Activated CD4-positive, alpha-beta T cell treated with anti-CD3 and anti-CD28 coated beads, Interleukin-2, amount 50 U/mL, for 1 hour (primary cell): Measurements from ENCODE around the gene RPS6KA4.

Experiments used
- DNase-seq: peaks from one replicate; pipeline ENCODE4 v3.0.0-alpha.2; 2020

Gene RPS6KA4

DNA sequence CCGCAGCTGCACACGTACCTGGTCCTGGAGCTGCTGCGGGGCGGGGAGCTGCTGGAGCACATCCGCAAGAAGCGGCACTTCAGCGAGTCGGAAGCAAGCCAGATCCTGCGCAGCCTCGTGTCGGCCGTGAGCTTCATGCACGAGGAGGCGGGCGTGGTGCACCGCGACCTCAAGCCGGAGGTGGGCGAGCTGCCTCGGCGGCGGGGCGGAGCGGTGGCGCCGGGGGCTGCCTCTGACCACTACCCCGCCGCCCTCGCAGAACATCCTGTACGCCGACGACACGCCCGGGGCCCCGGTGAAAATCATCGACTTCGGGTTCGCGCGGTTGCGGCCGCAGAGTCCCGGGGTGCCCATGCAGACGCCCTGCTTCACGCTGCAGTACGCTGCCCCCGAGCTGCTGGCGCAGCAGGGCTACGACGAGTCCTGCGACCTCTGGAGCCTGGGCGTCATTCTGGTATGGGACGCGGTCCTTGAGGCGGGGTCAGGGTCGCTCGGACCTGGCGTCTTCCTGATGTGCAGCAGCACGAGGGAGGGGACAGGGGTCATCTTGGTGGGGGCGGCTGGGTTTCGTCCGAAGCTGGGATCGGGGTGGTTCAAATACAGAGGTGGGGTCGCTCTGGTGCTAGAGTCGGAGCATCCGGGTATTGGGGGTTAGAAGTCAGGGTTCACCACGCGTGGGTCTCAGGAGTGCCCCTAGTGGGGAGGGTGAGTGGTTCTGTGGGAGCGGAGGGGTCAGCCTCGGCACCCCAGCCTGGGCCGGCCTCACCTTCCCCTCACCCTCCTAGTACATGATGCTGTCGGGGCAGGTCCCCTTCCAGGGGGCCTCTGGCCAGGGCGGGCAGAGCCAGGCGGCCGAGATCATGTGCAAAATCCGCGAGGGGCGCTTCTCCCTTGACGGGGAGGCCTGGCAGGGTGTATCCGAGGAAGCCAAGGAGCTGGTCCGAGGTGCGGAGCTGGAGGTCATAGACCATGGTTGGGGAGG, 10.8 kb downstream of the RPS6KA4 start:
- no peak for DNase-seq

DNA sequence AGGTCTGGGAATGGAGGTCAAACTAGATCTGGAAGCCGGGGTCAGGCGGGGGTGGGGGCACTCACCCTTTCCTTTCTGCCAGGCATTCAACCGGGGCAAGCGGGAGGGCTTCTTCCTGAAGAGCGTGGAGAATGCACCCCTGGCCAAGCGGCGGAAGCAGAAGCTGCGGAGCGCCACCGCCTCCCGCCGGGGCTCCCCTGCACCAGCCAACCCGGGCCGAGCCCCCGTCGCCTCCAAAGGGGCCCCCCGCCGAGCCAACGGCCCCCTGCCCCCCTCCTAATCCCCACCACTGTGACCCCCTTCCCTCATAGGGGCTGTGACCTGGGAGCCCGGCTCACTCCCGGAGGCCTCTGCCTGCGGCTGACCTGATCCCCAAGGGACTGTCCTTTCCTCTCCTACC, 12.2 kb downstream of the RPS6KA4 start:
- DNase-seq = no peak

DNA sequence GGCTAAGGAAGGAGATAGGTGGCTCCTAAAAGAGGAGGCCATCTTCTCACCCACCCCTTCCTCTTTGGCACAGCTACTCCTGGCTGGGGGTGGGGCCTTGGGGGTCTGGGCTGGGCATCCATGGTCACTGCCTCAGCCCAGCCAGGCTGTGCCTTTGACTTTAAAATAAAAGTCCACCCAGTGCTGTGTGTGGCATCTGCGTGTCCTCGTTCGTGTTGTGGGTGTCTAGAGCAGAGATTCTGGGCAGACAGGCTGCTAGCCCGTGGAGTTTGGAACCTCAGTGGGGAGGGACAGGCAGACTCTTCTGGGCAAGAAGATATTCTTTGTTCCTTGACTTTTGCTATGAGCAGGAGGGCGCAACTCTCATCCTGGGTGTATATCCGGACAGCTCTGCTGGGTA, 13.1 kb downstream of the RPS6KA4 start:
- no peak for DNase-seq

DNA sequence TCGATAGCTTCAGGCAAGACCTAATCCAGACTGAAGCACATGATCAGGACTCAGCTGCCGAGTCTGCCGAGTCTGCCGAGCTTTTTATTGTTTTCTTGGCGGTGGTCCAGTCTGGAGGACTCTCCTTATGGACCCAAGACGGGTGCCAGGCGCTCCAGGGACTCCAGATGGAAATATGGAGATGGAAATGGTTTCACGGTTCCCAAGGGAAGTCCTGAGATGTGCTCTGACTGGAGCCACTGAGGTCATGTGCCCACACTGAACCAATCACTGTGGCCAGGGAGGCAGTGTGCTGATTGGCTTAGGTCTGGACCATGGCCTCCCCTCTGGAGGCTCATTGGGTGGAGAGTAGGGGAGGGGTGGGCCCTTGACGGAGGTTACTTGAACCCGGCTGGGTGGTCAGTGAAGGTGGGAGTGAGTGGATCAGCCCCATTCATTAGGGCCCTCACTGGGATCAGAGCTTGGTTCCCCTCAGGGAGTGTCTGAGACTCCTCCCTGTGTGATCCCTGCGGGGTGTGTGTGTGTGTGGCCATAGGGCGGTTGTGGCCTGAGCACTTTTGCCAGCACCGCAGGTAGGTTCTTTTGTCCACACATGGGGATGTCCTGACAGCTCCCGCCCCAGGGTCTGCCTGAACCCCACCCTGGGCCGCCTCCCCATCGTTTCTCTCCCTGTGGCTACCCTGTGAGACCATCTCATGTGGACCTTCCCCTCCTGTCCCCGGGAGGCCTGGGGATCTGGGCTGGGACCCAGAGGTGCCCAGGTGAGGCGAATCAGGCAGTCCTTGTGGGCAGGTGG, 14.0 kb downstream of the RPS6KA4 start:
- DNase-seq = no peak

DNA sequence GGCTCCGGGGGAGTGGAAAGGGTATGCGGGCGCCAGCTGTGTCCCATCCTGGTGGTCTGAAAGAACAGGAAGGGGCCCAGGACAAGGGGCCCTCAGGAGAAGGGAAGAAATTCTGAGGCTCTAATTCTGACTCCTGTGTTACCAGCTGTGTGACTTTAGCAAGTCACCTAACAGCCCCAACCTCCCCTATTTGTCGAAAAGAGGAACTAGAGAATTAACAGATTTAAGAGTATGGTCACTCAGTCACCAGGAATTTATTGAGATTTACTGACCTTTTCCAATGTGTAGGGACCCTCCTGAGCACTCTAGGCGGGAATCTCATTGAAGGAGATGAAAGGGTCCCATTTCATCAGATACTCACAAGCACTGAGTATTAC, 14.6 kb downstream of the RPS6KA4 start:
- no peak for DNase-seq

DNA sequence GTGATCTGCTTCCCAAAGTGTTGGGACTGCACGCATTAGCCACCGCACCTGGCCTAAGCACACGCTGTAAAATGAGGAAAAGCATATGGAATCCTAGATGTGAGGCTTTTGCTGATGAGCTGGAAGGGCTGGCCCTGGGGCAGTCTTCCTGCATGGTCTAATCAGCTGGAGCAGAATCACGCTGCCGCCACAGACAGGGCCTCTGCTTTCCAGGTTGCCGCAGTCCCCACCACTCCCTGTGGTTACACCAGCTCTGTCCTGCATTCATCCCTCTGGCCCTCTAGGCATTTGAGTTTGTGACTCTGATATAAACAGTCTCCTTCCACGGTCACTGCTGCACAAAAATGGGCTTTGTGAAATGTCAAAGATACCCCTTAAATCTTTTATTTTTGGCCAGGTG, 17.1 kb downstream of the RPS6KA4 start:
- DNase-seq = no peak

DNA sequence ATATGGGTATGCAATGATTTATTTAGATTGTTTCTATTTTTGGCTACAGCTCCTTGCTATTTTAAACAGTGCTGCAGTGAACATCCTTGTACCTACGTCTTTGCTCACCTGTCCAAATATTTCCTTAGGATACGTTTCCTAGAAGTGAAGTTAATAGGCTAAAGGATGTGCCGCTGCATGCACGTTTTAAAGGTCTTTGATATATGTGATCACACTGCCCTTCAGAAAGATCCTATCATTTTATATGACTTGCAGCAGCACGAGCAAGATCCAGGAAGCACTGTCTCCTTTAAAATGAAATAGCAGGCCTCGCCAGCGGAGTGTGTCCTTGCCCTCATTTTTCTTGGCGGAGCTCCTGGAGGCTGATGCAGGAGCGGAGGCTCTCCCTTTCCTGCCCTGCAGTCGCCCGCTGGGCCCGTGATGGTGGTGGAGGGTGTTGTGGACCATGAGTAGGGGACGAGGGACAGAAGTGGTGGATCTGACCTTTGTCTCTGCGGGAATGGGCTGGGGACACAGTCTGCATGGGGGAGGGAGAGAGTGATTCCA, 19.4 kb downstream of the RPS6KA4 start:
- DNase-seq = no peak

DNA sequence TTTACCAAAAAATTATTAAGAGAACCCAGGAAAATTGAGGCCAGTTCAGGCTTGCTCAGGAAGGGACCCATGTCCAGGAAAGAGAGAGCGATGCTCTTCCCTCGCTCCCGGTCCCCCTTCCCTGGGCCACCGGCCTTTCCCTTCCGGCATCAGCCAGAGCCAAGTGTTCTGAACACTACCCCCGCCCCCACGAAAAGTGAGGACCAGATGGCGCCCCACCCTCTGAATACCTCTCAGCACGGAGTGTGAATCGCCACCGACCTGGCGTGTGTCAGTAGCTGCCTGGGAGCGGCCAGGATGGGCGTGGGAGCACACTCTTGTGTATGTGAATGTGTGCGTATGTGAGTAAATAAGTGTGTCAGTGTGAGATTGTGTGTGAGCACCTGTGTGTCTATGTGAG, 20.2 kb downstream of the RPS6KA4 start:
- no peak for DNase-seq

DNA sequence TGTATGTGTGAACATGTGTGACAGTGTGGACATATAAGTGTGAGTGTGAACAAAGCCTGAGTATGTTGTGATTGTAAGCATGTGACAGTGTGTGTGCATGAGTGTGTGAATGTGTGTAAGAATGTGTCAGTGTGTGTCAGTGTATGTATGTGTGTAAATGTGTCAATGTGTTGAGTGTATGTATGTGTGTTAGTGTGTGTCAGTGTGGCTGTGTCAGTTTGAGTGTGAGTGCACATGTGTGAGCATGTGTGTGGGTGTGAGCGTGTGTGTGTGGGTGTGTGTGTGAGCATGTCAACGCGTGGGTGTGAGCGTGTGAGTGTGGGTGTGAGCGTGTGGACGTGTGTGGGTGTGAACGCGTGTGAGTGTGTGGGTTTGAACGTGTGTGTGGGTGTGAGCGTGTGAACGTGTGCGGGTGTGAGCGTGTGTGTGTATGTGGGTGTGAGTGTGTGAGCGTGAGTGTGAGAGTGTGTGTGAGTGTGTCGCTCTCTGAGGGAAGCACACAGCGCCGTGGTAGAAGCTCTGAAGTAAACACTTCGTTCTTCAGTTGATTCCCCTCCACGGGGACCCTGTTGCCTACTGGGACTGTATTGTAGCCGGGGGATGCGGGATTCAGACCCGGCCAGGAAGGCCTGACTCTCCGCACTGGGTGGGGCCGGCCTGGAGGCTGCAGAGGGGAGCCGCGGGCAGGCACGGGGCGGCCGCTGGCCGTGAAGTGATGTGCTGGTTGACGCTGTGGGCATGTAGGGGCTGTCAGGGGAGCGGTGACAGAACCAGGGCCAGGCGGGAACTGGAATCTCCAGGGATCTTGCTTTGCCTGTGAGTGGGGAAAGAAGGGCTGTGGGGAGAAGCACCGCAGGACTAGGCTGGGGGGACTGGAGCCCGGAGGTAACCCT, 21.1 kb downstream of the RPS6KA4 start:
- no peak for DNase-seq

DNA sequence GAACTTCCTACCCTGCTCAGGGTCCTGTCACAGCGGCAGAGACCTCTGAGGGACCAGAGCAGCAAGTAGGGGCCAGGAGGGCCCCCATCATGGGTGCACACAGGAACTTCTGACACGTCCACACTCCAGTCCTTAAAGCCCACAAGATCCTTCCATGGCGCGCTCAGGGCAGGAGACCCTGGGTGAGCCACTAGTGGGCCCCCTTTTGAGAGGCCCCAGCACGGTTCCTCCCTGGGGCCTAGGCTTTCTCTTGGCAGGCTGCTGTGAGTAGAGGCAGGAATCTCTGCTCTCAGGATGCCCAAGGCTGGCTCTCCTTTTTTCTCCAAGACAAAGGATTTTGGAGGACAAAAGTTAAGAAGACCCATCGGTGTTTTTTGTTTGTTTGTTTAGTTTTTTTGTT, 22.4 kb downstream of the RPS6KA4 start:
- DNase-seq = no peak

DNA sequence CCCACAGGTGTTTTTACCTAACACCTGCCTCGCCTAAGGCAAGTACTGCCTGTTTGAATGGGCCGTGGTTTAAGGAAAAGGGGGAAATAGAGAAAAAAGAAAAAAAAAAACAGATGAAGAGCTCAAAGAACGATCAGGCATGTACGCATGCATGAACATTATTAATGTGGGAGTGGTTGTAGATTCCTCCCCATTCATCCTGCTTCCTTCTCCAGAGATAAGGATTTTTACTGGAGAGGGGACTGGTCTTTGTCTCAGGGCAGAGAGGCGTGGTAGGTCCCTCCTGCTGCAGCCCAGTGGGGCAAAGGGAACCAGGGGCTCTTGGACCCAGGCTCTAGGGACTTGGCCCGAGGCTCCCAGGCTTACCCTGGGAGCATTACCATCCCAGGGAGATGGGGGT, 23.1 kb downstream of the RPS6KA4 start:
- no peak for DNase-seq

DNA sequence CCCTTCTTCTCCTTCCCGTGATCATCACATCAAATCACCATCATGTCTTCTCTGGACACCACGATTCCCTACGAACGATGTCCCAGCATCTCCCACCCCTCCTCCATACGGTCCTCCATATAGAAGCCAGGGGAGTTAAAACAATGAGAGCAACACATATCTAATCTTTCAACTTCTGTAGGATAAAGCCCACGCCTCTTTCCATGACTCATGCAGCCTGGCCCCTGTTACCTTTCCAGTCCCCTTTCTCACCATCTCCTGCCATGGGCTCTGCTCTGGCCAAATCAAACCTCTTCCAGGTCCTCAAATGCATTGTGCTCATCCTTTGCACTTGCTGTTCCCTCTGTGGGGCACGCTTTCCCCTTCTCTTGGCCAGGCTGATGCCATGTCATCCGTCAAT, 23.6 kb downstream of the RPS6KA4 start:
- DNase-seq = no peak

DNA sequence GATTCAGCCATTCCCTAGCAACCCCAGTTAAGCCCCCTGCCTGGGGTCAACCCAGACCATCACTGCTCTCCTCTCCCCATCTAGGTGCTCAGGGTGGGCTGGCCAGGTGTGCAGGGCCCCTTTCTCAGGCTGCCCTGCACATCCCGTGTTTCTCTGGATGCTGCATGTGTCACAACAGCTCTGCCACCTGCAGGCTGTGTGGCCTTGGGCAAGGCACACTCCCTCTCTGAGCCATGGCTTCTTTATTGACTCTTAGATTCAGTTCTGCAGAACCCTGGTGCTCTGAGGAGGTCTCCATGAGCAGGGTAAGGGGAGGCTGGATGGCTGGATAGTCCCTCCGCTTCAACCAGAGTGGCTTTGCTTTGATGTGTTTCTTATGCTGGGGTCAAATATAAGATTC, 24.6 kb downstream of the RPS6KA4 start:
- no peak for DNase-seq

DNA sequence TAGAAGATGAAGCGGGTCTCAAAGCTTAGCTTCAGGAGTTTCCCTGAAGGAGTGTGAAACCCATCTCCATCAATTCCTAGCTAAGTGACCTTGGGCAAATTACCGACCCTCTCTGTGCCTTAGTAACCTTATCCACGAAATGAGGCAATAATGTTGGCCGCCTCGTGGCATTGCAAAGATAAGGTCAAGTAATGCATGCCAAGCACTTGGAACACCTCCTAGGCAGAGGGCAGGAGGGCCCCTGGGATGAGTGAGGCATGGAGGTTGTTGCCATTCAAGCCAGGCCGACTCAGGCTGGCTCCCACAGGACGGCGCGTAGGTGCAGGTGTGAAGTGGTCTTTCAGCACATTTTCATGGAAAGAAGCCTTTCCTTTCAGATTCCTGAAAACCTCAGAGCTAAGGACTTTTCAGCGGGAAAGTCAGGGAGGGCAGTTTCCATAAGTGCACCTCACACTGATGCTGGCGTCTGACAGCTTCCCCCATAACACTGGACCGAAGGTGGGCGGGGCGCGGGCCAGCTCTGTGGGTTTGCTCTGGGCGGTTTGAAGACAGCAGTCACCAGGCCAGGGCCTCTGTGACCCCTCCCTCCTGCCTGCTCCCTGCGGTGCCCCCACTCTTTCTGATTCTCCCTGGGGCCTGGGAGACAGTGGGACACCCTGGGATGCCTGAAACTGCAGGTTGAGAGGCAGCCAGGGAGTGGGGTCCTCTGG, 25.2 kb downstream of the RPS6KA4 start:
- no peak for DNase-seq

DNA sequence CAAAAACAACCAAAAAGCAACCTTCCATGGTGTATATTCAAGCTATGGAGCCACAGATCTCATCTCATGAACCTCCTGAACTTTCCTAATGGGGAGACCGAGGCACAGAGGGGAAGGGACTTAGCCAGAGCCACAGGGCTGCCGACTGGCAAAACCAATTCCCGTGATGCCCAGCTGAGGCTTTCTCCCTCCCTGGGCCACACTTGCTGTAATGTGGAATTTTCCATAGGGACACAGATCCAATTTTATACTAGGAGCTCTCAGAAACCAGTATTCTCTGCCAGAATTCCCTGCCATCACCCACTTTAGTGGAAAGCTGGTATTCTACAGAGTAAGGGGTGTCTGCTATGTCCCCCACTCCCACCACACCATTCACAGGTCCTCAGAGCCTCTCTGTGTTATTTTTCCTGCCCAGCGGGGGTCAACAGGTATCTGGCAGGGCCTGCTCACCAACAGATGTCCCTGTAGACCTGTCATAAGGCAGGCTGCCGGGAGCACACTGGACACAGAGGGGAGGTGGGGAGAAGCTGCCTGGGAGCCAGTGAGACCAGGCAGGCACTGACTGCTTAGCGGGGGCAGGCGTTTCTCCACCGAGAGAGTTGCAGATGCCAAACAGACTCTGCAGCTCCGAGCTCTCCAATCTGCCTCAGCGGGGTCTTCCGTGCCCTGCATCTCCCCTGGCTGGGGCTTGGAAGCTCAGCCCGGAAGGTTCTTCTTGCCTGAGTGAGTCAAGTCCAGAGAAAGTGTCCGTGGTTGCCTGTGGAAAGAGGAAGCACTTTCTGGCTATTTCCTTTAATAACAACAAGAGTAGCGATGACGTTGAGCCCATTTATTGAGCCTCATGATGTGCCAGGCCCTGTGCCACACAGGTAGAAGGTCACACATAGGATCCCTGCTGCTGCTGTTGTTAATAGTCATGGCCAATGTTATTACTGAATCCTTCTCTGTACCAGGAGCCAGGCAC, 26.3 kb downstream of the RPS6KA4 start:
- DNase-seq = no peak

DNA sequence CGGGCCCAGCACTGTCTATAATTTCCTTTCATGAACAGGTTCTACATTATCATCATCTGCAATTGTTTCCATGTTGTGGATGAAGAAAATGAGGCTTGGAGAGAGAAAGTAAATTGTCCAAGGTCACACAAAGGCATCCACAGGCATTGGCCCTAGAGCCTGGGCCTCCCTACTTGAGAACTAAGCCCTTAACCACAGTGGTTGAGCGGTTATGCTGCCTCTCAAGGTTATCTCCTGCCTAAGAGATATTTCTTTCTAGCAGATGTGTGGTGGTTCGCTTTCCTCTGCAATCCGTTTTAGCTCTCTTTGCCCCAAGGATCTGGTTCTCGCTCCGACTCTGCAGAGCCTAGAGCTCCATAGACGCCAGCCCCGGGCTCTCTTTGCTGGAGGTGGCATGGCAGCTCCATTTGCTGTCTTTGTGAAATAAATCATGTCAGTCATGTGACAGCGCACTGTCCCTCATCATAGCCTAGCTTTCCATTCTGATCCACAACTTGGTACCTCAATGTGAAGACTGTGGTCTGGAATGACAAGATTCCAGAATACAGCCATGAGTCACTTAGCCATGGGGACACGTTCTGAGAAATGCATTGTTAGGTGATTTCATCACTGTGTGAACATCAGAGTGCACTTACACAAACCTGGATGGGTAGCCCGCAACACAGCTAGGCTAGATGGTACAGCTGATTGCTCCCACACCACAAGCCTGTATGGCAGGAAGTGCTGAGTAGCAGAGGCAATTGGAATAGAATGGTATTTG, 27.2 kb downstream of the RPS6KA4 start:
- no peak for DNase-seq

DNA sequence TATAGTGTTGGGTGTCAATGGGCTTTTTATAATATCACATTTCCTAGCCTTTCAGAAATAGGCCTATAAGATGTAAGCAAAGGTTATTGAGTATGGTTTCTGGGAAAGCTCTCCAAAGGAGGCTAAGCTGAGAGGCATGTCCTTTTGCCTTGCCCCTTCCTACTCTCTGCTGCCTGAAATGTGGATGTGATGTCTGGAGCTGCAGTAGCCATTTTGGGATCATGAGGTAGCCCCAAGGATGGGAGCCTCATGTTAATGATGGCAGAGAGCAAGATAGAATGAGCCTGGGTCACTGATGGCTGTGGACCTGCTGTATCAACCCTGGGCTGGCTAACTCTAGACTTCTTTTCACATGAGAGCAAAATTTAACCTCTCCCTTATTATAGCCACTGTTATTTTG, 29.0 kb downstream of the RPS6KA4 start:
- DNase-seq = no peak

DNA sequence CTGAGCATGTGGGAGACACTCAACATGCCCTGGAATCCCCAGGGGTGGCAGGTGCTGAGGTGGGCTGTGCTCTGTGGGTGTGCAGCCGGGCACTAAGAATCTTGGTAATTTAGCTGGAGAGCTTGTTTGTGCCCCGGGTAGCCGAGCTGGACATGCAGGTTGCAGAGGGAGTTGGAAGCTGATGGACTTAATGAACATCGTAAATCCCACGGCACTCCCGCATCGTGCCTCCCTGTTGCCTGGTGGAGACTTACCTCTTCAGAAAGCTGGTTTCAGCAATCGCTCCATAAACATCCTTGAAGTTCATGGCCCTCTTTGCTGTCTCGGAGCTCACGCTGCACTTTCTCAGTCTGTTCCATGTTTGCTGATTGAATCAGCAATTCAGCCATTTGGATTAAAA, 29.9 kb downstream of the RPS6KA4 start:
- no peak for DNase-seq

DNA sequence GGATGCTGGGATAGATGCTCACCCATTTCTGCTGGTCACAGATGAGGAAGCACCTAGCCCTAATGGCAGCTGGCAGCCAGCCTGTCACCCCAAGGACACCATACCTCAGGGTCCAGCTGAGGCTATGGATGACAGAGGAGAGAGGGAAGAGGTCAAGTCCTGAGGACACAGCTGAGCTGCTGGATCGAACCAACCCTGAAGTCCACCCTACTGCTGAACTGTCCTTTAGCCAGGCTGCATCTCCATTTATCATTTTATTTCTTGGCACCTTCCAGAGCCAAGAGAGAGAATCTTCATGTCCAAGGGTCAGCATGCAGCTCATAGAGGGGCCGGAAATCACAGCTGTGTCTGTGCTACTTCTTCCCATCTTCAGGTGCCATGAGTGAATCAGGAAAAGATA, 30.9 kb downstream of the RPS6KA4 start:
- DNase-seq = no peak

DNA sequence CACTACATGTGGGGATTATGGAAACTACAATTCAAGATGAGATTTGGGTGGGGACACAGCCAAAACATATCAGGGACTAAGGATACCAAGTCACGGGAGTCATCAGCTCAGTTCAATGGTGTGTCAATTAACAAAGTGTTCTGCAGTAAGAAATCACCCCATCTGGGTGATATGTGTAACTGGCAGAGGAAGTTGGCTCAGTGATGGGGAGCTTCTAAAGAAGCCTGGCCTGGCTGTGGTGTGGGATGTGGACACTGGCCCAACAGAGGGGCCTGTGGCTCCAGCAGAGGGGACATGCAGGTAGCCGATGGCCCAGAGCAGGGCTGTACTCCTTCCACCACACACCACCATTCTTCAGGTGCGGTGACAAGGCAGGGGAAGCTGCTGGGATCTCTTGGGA, 31.6 kb downstream of the RPS6KA4 start:
- no peak for DNase-seq
